ENCODE data around the gene KIRREL3.

Gene KIRREL3

DNA sequence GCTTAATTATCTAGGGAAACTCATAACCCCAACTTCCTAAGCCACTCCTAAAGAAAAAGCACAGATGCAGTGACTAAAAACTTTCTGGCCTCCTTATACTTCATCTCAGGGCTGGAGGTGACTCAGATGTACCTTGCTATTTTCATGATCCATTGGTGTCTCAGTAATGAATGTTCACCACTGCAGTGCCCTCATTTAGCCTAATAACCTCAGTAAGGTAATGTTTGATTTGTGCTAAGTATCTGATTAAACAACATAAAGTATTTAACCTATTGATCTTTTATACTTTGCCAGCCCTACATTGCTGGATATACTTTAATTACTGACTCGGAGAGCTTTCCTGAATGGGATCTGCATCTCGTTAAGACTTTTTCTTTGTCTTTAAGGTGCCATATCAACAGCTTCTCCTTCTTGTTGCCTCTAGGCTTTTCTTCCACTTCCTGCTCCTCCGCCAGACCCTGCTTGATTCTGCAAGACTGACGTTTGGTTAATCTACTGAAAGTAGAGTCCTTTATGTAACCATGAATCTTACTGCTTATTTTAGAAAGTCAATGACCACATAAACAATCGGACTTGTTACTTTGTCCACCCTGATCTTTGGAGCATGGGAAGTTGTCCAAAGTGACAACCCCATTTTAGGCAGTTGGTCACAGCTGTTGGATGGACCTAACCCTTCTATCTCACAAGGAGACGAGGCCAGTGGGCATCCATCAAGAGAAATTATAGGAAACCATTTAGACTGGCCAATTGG lies 342.1 kb downstream of the KIRREL3 start:
- DNase-seq: no peak

DNA sequence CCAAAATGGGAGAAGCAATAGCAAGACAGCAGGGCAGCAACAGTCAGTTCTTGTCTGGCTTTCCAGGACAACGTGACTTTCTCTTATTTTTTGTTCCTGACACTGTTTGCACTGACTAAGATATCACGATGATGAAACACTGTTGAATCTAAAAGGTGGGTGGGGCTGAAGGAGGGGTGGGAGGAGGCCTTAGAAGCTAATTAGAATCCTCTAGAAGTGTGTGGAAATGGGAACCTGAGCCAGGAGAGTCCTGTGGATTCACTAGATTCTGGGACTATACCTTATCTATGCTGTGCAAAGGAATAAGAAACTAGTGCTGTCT lies 344.8 kb downstream of the KIRREL3 start:
- DNase-seq: no peak

DNA sequence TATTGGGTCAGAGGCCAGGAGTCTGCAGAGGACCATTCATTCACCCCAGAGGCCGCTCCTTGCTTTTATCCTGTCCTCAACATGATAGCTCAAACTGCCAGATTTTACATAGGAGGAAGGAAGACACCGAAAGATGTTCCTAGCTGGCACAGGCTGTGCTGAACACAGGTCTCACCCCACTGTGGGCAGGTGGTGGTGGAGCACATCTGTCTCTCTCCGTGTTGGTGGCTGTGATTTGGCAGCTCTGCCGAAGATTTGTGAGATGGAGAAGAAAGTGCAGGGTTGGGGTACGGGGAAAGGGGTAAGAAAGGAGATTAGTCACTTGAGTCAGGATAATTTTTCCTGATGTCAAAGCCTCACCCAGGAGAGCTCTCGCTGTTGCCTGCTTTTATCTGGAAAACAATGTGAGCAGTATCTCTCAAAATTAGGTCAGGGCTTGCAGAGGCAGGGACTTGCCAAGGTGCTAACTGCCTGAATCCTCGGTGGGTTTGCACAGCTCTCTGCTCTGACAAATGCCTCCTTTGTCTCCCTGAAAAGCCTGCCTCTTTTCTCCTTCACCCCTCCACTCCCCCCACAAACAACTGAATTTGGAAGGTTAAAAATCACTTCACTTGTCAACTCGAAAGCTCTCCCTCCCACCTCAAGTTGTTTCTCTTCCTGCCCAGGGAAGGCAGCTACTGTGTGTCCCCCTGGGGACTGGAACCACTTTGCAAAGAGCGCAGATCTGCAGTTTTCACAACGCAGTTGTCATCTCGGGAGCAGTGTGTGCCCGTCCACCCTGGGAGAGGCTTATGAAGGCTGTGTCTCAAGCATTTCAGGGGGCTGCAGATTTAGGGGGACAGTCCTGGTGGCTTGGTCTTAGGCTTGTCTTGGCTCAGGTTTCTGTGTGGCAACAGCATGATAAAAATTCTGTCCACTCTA lies 345.4 kb downstream of the KIRREL3 start:
- no peak for DNase-seq

DNA sequence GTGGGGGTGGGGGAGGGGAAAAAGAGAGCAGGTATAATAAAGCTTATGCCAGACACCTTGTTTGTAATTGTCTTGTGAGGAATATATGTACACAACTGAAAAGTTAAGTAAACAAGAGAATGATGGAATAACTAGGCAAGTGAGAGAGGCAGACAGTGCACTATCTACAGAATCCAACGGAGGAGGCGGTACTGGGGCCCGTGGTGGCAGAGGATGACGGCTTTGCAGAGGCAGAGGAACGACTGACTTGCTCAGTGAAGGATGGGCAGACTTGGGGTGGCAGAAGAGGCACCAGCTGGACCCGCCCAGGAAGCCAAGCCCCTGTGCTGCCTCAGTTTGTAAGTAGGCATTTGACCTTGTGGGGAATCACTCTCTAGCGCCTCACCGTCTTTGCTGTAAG lies 347.5 kb downstream of the KIRREL3 start:
- DNase-seq: no peak

DNA sequence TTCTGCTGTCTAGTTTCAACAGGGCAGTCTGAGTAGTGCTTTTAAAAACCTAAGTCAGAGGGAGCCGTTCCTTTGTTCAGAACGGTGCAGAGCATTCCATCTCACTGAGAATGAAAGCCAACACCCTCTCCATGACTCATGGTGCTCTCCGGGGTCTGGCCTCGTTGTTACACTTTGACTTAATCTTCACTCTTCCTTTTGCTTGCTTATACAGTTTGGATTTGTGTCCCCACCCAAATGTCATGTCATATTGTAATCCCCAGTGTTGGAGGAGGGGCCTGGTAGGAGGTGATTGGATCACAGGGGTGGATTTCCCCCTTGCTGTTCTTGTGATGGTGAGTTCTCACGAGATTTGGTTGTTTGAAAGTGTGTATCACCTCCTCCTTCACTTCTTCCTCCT lies 352.8 kb downstream of the KIRREL3 start:
- DNase-seq: no peak

DNA sequence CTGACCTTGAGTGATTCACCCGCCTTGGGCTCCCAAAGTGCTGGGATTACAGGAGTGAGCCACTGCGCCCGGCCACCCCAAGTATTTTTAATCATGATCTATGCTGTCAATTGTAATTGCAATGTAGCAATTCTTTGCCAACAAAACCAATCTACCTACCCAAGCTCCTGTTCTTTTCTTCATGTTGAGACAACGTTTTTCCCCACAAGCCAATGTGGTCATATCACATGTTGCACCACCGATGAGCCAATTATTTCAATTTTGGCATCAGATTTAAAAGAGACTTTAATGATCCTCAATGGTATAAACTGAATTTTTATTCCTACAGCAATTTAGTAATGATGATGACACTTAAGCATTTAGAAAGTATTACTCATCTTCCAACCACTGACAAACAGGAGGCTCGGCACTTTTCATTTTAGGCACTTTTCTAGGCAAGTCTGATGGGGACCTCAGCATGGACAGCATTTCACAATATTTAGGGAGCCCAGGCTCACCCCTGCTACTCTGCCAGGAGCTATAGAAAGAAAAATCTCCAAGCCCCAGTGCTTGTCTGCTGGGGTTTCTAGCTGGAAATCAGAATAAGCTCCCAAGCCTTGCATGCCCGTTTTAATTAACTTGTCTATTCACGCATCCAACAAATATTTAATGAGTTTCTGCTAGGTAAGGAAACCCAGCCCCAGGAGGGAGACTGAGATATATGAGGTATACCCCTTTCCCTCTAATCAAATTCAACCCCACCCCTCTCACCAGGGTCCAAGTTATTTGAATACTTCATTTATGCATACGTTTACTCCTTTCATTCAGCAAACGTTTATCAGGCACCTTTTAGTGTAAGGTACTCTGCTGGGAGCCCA lies 353.6 kb downstream of the KIRREL3 start:
- DNase-seq: no peak

DNA sequence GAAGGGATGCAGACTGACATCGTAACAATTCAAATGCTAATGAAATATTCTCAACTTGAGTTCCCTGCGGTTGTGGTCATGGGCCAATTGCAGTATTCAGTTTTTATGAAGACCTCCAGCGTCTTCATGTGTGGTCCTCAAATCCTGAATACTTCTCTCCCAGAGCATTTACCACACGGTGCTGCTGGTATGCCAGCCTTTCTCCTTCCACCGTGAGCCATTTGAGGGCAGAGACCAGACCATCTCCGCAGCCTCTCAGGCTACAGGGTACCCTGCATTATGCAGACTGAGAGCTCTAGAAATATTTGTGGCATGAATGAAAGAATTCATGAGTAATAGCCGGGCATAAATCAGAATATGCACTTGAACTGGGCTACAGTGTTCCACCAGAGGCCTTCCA lies 355.4 kb downstream of the KIRREL3 start:
- DNase-seq: no peak

DNA sequence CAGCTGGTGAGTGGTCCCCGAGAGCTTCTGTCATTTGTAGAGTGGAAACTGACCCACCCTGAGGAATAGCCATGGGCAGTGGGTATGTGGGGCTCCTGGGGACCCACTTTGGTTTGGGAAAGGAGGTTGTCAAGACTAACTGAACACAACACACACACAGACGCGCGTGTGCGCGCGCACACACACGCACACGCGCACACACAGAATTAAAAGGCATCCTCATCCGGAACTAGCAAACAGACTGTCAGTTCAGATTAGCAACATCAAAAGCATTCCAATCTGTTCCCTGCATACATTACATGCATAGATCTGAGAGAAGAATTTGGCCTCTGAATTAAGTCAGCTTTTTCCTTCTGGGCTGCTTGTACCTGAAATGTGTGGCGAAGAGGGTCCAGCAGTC lies 360.4 kb downstream of the KIRREL3 start:
- DNase-seq: no peak

DNA sequence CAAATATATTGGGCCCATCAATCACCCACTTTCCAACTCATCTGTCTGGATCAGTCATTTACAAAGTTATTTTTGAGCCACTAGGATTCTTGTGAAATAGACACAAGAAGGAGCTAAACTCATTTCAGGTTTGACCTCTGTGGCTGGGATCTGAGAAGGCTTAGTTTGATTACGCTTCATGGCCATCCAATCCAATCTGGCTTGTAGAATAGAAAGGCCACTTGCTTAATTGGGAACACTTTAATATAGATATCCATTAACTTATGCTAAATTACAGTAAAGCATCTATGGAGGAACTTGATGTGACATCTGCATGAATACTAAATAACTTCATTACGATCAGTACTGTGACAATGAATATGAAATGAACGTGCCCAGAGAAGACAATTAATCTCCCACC lies 360.9 kb downstream of the KIRREL3 start:
- no peak for DNase-seq

DNA sequence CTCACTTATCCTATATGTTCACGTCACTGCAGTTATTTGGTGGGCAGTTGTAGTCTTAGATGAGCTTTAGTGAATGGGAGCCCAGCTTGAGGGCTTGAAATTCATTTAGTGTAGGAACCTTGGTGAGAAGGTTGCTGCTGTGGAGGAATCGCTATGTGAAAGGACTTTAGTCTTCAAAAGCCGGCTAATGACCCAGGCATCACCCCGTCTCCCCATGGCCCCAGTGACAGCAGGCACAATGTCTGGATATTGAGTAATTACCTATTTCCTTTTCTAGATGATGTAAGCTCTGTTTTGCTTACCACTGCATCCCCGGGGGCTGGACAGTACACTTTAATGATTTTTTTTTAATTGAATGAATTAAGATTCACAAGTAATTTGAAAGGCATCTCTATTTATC lies 361.9 kb downstream of the KIRREL3 start:
- DNase-seq: no peak

DNA sequence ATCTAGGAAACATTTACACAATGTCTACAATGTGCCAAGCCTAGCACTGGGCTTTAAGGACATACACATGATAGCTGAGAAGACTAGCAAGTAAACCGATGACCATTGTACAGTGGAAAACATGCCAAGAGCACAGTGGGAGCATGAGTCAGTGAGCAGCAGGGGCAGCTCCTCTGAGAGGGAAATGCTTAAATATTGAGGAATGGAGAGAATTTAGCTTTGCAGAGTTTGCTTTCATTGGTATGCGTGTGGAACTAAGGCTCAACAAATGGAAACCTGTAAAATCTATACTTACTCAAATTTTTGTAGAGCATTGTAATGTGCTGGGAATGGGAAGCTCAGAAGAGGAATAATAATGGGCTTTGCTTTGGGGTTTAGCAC lies 362.8 kb downstream of the KIRREL3 start:
- no peak for DNase-seq

DNA sequence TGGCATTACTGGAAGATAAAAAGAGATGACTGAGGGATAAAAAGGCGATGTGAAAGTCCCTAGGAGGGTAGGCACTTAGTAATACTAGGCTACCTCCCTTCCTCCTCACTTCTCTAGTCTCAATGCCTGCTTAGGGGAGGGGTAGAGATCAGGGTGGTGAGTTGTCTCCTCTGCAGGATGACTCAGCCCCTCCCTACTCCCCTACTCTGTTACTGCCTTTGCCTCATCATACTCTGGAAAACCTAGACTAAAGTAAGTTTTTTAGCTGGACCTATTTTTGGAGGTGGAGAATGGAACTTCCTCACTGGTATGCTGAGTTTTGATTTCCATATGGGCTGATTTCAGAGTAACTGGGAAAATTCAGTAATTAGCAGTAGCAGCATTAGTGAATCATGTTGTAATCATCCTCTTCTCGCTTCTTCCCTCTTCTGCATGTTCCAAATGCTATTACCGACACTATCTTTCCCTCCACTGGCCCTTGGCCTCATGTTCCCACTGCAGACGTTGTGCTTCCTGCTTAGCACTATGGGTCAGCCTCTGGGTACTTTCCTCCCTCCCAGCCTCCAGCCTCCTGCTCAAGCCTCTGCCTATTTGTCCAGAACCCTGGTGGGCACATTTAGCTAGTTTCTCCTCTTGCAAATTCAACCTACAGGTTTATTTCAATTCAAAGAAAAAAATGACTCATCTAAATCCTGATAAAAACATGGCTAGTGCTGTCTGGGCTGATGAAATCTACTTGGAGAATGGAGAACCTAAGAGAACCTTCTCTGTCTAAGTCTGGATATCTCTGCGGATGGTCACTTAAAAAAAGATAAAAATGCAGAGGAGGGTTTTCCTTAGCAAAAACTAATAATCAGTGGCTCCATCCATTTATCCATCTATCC lies 363.4 kb downstream of the KIRREL3 start:
- DNase-seq: no peak

DNA sequence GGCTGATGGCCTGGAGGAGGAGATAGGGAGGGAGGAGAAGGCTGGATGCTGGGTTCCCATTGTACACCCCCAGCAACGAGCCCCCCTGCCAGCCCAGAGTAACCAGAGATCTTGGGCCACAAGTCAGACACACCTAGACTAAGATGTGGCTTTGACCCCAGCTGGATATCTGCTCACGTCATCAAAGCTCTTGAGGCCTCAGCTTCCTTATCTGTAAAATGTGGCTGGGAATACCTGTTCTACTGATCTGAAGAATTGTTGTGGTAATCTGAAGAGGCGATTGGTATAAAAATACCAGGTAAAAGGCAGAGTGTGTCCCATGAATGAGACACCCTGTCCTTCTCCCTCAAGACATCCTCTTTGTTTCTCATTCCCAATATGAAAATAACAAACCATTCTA lies 365.1 kb downstream of the KIRREL3 start:
- DNase-seq: no peak

DNA sequence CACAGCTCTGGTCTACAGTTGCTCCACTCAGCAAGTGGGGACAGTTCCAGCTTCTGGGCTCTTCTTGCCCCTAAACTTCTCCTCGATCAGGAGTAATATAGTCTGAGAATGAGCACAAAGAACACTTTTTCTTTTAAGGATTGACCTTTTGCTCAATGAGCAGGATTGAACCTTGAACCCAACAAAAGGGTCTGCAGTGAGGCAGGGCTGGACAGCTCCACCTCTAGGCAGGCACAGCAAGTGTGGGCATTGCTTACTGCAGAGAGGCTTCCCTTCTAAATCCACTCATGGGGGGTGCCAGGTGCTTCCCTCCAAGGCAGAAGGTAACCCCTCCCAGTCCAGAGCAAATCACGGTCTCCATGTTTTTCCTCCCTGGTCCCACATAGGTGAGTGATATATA lies 365.6 kb downstream of the KIRREL3 start:
- no peak for DNase-seq

DNA sequence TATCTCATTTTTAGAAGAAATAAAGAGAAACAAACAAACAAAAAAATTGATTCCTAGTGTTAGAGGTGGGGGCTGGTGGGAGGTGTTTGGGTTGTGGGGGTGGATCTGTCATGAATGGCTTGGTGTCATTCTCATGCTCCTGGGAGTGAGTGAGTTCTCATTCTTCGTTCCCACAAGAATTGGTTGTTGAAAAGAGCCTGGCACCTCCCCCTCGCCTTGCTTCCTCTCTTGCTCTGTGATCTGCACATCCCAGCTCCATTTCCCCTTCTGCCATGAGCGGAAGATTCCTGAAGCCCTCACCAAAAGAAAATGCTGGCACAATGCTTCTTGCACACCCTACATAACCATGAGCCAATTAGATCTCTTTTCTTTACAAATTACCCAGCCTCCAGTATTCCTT lies 367.2 kb downstream of the KIRREL3 start:
- no peak for DNase-seq

DNA sequence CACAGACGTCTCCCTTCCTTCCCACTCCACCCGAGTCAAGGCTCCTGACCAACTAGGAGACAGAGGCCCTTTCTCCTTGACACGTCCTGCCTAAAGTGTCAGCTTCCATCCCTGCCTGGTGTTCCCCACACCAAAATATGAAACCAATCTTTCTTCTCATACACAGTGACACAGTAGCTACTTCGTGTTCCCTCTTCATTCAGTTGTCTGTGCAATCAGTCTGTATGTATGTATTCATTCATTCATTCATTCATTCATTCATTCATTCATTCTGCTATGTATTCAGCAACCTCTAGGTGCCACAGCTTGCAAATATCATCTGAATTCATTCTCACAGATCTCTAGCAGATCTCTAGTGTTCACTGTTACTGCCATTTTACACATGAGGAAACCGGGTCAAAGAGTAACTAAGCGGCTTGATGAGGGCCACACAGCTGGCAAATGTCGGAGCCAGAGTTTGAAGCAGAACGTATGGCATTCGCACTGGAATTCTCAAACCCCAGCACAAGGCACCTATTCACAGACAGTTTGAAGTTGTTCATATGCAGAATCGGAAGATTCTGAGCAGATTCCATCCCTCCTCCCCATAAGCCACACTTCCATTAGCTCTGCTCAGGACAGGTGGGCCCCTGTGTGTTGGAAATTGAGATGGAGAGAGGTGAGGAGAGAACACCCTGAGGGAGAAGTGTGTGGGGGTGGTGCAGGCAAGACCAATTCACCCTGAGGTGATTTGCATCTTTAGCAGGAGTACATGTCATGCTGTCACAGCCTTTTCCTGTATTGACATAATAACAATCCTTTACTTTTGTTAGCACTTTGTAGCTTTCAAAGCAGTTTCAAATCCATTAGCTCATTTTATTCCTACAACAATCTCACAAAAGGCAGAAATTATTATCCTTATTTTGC lies 369.4 kb downstream of the KIRREL3 start:
- no peak for DNase-seq

DNA sequence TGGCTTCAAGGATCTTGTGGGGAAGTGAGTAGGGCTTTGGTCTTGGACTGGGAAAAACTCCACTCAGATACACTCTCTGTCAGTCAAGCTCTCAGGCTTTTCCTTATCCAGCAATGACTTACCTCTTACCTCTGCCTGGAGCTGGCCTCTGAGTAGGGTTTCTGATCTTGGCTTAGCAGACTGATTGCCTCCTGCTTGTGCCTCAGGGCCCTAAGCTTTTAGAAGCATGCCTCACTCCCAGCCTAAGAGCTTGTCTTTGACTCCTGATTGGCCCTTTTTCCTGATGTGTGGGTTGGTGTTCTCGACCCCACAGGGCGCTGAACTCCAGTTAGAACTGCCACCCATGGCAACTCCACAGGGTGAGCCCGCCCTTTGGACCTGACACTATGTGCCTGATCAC lies 370.1 kb downstream of the KIRREL3 start:
- no peak for DNase-seq

DNA sequence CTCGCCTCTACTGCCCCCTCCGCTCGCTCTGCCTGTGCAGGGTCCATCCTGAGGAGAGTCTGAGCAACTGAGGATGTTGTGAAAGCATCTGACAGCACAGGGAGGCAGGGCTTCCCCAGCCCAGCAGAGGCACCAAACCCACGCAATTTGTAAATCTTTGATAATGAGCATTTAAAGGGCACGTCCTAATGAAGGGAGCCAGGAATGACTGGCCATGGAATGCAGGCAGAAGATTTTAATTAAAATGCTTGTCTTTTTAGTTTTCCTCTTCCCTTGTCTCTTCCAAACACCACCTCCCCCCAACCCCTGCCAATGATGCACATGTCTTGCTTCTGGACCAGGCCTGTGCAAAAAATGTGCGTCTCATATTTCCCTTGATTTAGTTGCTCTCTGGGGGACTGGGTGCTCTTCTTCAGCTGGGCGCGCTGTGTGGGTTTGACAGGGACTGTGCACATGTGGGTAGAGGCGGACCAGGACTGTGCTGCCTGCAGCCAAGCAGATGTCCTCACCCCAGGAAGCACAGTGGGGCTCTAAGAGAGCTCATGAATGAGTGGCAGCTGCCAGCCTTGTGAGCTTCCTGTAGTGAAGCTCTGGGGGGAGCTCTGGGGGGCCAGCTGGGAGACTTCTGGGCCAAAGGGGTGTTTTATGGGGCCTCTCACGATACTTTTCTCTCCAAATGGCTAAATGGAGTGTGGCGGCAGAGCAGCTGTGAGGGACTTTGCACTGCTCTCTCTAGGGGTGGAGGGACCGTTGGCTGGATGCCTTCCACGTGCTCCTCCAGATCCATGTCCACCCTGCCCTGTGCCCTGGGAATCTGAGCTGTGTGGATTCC lies 371.6 kb downstream of the KIRREL3 start:
- no peak for DNase-seq

DNA sequence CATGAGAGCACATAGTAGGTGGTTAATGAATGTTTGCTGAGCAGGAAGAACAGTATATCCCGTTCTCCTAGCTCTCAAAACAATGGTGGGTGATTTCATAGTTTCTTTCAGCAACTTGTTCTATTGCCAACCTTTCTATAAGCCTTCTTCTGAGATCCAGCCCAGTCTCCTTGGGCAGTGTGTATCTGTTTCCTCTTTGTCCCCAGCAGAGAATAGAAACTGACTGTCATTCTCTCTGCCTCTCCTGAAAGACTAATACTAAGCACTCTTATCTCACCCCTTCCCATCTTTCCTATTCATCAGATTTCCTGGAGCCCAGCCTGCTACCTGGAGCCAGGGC lies 372.1 kb downstream of the KIRREL3 start:
- no peak for DNase-seq

DNA sequence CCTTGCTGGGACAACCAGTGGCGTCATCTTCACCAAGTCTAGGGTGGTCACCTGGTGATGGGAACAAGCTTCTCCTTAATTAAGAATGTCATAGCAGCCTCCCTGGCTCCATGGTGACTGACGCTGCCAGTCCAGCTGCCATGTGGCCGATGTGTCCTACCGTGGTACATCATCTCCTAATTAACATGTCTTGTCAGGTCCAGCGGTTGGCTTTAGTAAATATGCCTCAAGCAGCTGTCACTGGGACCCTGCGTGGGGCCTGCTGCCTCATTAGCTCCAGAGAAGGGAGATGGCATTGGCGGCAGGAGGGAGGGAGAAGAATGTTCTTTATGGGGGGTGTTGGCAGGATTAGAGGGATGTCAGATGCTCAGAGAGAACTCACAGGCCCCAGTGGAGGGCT lies 373.1 kb downstream of the KIRREL3 start:
- no peak for DNase-seq

DNA sequence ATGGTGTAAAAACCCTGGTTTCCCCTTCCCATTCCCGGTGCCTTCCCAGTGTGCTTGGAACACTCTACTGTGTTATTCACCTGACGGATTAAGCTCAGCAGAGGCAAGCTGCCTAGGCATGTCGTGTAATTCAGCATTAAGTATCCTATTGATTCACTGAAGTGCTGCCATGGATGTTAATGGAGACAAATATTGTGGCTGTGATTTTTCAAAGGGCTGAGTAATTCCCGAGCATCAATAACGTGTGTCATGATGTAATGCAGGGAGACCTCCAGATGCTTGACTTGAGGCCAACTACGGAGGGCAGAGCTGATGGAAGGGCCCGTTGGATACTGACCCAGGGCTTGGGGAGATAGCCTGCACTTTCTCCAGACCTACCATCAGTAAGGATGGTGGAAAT lies 376.1 kb downstream of the KIRREL3 start:
- no peak for DNase-seq

Measured in NCI-H1930 (cell line).